ENCODE data around the gene PRRT2.

GRCh38 chr16:29860218-29860617 lies 48.2 kb downstream of the PRRT2 start:
- TF ChIP-seq CTCF (IDR thresholded peaks at IDR 0.05; ENCODE audit: insufficient read depth, low read length, poor library complexity, severe bottlenecking): no peak
- TF ChIP-seq EZH2phosphoT487 (conservative IDR thresholded peaks at IDR 0.05; ENCODE audit: low read length): no peak

All from SU-DHL-6 (cell line).